ENCODE measurements around the gene CADM1.

CADM1 gene

DNA sequence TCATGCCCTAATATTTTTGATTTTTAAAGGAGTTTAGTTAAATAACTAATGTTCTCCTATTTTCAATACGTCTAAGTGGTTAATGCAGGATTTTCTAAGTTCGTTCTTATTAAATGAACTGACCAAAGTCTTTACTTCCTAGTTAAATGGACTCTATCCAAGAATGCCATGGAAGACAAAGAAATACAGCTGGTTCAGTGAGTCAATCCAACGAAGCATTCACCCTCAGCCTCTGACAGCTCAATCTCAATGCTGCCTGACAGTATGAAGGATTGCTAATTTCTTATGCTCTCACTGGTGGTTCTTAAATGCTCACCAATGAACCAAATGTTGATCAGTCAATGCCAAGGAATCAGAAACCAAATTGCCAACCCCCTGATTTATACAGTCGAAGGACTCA is 219.4 kb downstream of the CADM1 start:
- H3K27ac ChIP-seq (ENCODE audit: low read length), result no peak overlapping the region
- H4K20me1 ChIP-seq (ENCODE audit: insufficient read depth, low read length), result no peaks in the 10 kb centered on the region
- H3K27me3 ChIP-seq (replicated peaks; ENCODE audit: insufficient read depth, low read length), result no peaks in the 10 kb centered on the region
- no peak for DNase-seq
- H3K36me3 ChIP-seq (replicated peaks; ENCODE audit: insufficient read depth, low read length), result no peaks in the 10 kb centered on the region
- H3F3A ChIP-seq (ENCODE audit: insufficient read depth, low read length), result no peaks in the 10 kb centered on the region
- no peak for TF ChIP-seq CTCF (IDR thresholded peaks at IDR 0.05; ENCODE audit: low read length)
- no peak for TF ChIP-seq EZH2 (optimal IDR thresholded peaks at IDR 0.05; ENCODE audit: low read depth, low read length)
- TF ChIP-seq EZH2phosphoT487 (IDR thresholded peaks at IDR 0.05; ENCODE audit: low read length), result no peak
- H2AFZ ChIP-seq (ENCODE audit: low read length), result no peak overlapping the region
- no peak overlapping the region for H3K4me3 ChIP-seq (ENCODE audit: low read length)
- H3K9ac ChIP-seq (ENCODE audit: low read length), result no peak overlapping the region
- H3K79me2 ChIP-seq (ENCODE audit: low read length), result peaks cover 26% of the 10 kb centered on the region; the same call in 1 of the 2 replicates
- H3K9me2 ChIP-seq (replicated peaks; ENCODE audit: insufficient read depth, low read length), result no peaks in the 10 kb centered on the region
- H3K9me3 ChIP-seq (replicated peaks; ENCODE audit: insufficient read depth, low read length), result no peaks in the 10 kb centered on the region
- H3K4me1 ChIP-seq (ENCODE audit: low read length), result no peaks in the 10 kb centered on the region
- H3K4me2 ChIP-seq (ENCODE audit: low read depth, low read length), result no peak overlapping the region

DNA sequence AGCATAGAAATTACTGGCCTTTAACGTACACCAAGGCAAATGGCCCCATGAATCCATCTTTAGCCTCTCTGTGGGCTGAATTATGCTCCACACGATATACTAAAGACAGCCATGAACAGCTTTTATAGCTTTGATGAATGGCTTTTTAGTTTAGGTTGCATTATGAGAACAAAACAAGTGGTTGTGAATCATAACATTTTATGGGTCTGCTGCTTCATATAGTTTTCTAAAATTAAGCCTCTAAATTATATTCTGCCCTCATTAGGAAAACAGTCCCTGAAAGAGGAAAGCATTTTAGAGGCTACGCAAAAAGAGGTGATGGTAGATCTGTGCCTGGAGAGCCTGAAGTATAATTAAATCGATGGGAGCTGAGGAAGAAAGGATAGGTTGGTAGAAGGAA is 221.3 kb downstream of the CADM1 start:
- Histone ChIP-seq H3K4me3 (ENCODE audit: low read length) (no peak overlapping the region), H3K4me2 (ENCODE audit: low read depth, low read length) (no peak overlapping the region), H3K27ac (ENCODE audit: low read length) (no peak overlapping the region), H3K9me3 (replicated peaks; ENCODE audit: insufficient read depth, low read length) (no peaks in the 10 kb centered on the region), H3K79me2 (ENCODE audit: low read length) (peaks cover 26% of the 10 kb centered on the region; the same call in 1 of the 2 replicates), H3K9ac (ENCODE audit: low read length) (no peak overlapping the region), H3F3A (ENCODE audit: insufficient read depth, low read length) (no peaks in the 10 kb centered on the region), H4K20me1 (ENCODE audit: insufficient read depth, low read length) (no peaks in the 10 kb centered on the region), H2AFZ (ENCODE audit: low read length) (no peak overlapping the region), H3K27me3 (replicated peaks; ENCODE audit: insufficient read depth, low read length) (no peaks in the 10 kb centered on the region), H3K4me1 (ENCODE audit: low read length) (no peaks in the 10 kb centered on the region), H3K9me2 (replicated peaks; ENCODE audit: insufficient read depth, low read length) (no peaks in the 10 kb centered on the region), H3K36me3 (replicated peaks; ENCODE audit: insufficient read depth, low read length) (no peaks in the 10 kb centered on the region)
- no peak for TF ChIP-seq EZH2 (optimal IDR thresholded peaks at IDR 0.05; ENCODE audit: low read depth, low read length)
- TF ChIP-seq EZH2phosphoT487 (IDR thresholded peaks at IDR 0.05; ENCODE audit: low read length), result no peak
- TF ChIP-seq CTCF (IDR thresholded peaks at IDR 0.05; ENCODE audit: low read length), result no peak
- no peak for DNase-seq

GRCh38 chr11:115280775-115281174 is 223.4 kb downstream of the CADM1 start:
- no peak for TF ChIP-seq CTCF (IDR thresholded peaks at IDR 0.05; ENCODE audit: low read length)
- no peak for TF ChIP-seq EZH2 (optimal IDR thresholded peaks at IDR 0.05; ENCODE audit: low read depth, low read length)
- no peak for TF ChIP-seq EZH2phosphoT487 (IDR thresholded peaks at IDR 0.05; ENCODE audit: low read length)
- Histone ChIP-seq H3K9me2 (replicated peaks; ENCODE audit: insufficient read depth, low read length) (no peaks in the 10 kb centered on the region), H3K79me2 (ENCODE audit: low read length) (peaks cover 34% of the 10 kb centered on the region), H3K36me3 (replicated peaks; ENCODE audit: insufficient read depth, low read length) (no peaks in the 10 kb centered on the region), H3K4me1 (ENCODE audit: low read length) (no peaks in the 10 kb centered on the region), H3K27ac (ENCODE audit: low read length) (no peak overlapping the region), H4K20me1 (ENCODE audit: insufficient read depth, low read length) (no peaks in the 10 kb centered on the region), H3F3A (ENCODE audit: insufficient read depth, low read length) (no peaks in the 10 kb centered on the region), H3K9me3 (replicated peaks; ENCODE audit: insufficient read depth, low read length) (no peaks in the 10 kb centered on the region), H2AFZ (ENCODE audit: low read length) (no peak overlapping the region), H3K9ac (ENCODE audit: low read length) (no peak overlapping the region), H3K27me3 (replicated peaks; ENCODE audit: insufficient read depth, low read length) (no peaks in the 10 kb centered on the region), H3K4me3 (ENCODE audit: low read length) (no peak overlapping the region), H3K4me2 (ENCODE audit: low read depth, low read length) (no peak overlapping the region)
- DNase-seq, result no peak
